Stimulated activated naive CD8-positive, alpha-beta T cell treated with anti-CD3 and anti-CD28 coated beads, Interleukin-15, amount 100 ng/mL, for 72 hours (primary cell): Measurements from ENCODE around the gene P2RY8.
"Not testable (repeated sequence)": the region's sequence is repeated elsewhere in the genome, so short reads cannot be mapped to it uniquely, and the experiment has no call there.

Source experiments
- ATAC-seq: fragments of 150-1000 bp; cut with Tn5 transposase; 2 replicates; pipeline ENCODE4 v1.10.0; 2021; ENCODE audit warnings: mild to moderate bottlenecking, moderate library complexity
- DNase-seq, 2 donors: peaks; one replicate each; pipeline ENCODE4 v3.0.0; 2021 to 2022
- H3K27ac Mint-ChIP-seq, 2 donors: one replicate each; pipeline ENCODE4 v1.8.0; 2022; ENCODE audit warnings: mild to moderate bottlenecking in 2 of 2, mixed read lengths in 2 of 2, moderate library complexity in 2 of 2
- H3K27me3 Mint-ChIP-seq: one replicate; pipeline ENCODE4 v1.8.0; 2022; ENCODE audit warnings: mixed read lengths
- H3K4me1 Mint-ChIP-seq: one replicate; pipeline ENCODE4 v1.8.0; 2022; ENCODE audit warnings: mild to moderate bottlenecking, mixed read lengths
- H3K4me3 Mint-ChIP-seq, 2 donors: one replicate each; pipeline ENCODE4 v1.8.0; 2022; ENCODE audit warnings: mild to moderate bottlenecking in 2 of 2, mixed read lengths in 2 of 2, moderate library complexity in 1 of 2
- H3K9me3 Mint-ChIP-seq, 2 donors: one replicate each; pipeline ENCODE4 v1.8.0; 2022; ENCODE audit warnings: mixed read lengths in 2 of 2

The P2RY8 gene

GRCh38 chrX:1511150-1511549 is 25.8 kb downstream of the P2RY8 start:
- H3K9me3 Mint-ChIP-seq, result peaks cover 10 to 11% of the 10 kb centered on the region in 2 donors
- H3K4me3 Mint-ChIP-seq, result no peak overlapping the region
- ATAC-seq (no peak), DNase-seq (no peak)
- H3K27ac Mint-ChIP-seq, result peak overlapping the region; percentile 11 to 75
- H3K27me3 Mint-ChIP-seq, result no peaks in the 10 kb centered on the region
- peaks cover 11% of the 10 kb centered on the region for H3K4me1 Mint-ChIP-seq

GRCh38 chrX:1507511-1508463 is 29.2 kb downstream of the P2RY8 start:
- DNase-seq (peak; percentile 39 to 82), ATAC-seq (peak; percentile 93)
- H3K27me3 Mint-ChIP-seq, result no peaks in the 10 kb centered on the region
- H3K4me1 Mint-ChIP-seq, result peaks cover 38% of the 10 kb centered on the region
- H3K27ac Mint-ChIP-seq, result peak overlapping the region; percentile 60 to 67
- H3K9me3 Mint-ChIP-seq, result no peaks in the 10 kb centered on the region
- peak overlapping the region; percentile 31 to 45 for H3K4me3 Mint-ChIP-seq

GRCh38 chrX:1506916-1507315 is 30.1 kb downstream of the P2RY8 start:
- no peaks in the 10 kb centered on the region for H3K27me3 Mint-ChIP-seq
- no peak for DNase-seq
- no peaks in the 10 kb centered on the region for H3K9me3 Mint-ChIP-seq
- H3K4me3 Mint-ChIP-seq, result no peak overlapping the region
- no peak overlapping the region for H3K27ac Mint-ChIP-seq
- ATAC-seq, result no peak
- peaks cover 44% of the 10 kb centered on the region for H3K4me1 Mint-ChIP-seq

- Mint-ChIP-seq H3K4me3 (peak overlapping the region in 1 of 2 donors; percentile 10), H3K4me1 (peaks cover 48% of the 10 kb centered on the region), H3K27me3 (no peaks in the 10 kb centered on the region), H3K9me3 (no peaks in the 10 kb centered on the region), H3K27ac (peak overlapping the region; percentile 28 to 91)
- no peak for DNase-seq
- ATAC-seq, result no peak
These were observed 34.1 kb downstream of the P2RY8 start for GRCh38 chrX:1502853-1503252.

GRCh38 chrX:1502241-1502640 is 34.7 kb downstream of the P2RY8 start:
- Mint-ChIP-seq H3K27ac (peak overlapping the region; percentile 57 to 91), H3K4me3 (no peak overlapping the region)
- DNase-seq, result no peak

GRCh38 chrX:1500701-1501624 is 36.0 kb downstream of the P2RY8 start:
- Mint-ChIP-seq H3K27ac (peak overlapping the region in 1 of 2 donors; percentile 42), H3K4me1 (peaks cover 57% of the 10 kb centered on the region), H3K4me3 (peak overlapping the region; percentile 8 to 9), H3K9me3 (no peaks in the 10 kb centered on the region), H3K27me3 (no peaks in the 10 kb centered on the region)
- DNase-seq (peak in 1 of 2 donors; percentile 56), ATAC-seq (peak; percentile 77)

More at GRCh38 chrX:1502241-1502640, 34.7 kb downstream of the P2RY8 start:
- Mint-ChIP-seq H3K4me1 (peaks cover 53% of the 10 kb centered on the region), H3K9me3 (no peaks in the 10 kb centered on the region), H3K27me3 (no peaks in the 10 kb centered on the region)
- ATAC-seq, result no peak

- Mint-ChIP-seq H3K4me3 (no peak overlapping the region), H3K4me1 (peaks cover 55% of the 10 kb centered on the region), H3K27ac (no peak overlapping the region), H3K9me3 (peaks cover 11 to 13% of the 10 kb centered on the region in 2 donors), H3K27me3 (no peaks in the 10 kb centered on the region)
- DNase-seq (peak in 1 of 2 donors; percentile 8), ATAC-seq (no peak)
These were observed 40.9 kb downstream of the P2RY8 start for GRCh38 chrX:1496076-1496475.

GRCh38 chrX:1493877-1494510 is 43.0 kb downstream of the P2RY8 start:
- peak overlapping the region in 1 of 2 donors; percentile 22 for H3K4me3 Mint-ChIP-seq
- no peak overlapping the region for H3K27ac Mint-ChIP-seq
- H3K4me1 Mint-ChIP-seq, result peaks cover 50% of the 10 kb centered on the region
- peak in 1 of 2 donors; percentile 6 for DNase-seq
- no peaks in the 10 kb centered on the region for H3K27me3 Mint-ChIP-seq
- peaks cover 12 to 15% of the 10 kb centered on the region in 2 donors for H3K9me3 Mint-ChIP-seq
- peak; percentile 25 for ATAC-seq

GRCh38 chrX:1493412-1493811 is 43.6 kb downstream of the P2RY8 start:
- ATAC-seq, result no peak
- peaks cover 53% of the 10 kb centered on the region for H3K4me1 Mint-ChIP-seq

GRCh38 chrX:1492421-1493012 is 44.5 kb downstream of the P2RY8 start:
- Mint-ChIP-seq H3K4me1 (peaks cover 56% of the 10 kb centered on the region), H3K9me3 (peaks cover 15 to 16% of the 10 kb centered on the region in 2 donors), H3K27ac (peak overlapping the region; percentile 35 to 96), H3K4me3 (peak overlapping the region in 1 of 2 donors; percentile 28), H3K27me3 (no peaks in the 10 kb centered on the region)
- DNase-seq, result peak in 1 of 2 donors; percentile 17
- peak; percentile 8 for ATAC-seq

More at GRCh38 chrX:1493412-1493811, 43.6 kb downstream of the P2RY8 start:
- Mint-ChIP-seq H3K9me3 (peaks cover 15 to 16% of the 10 kb centered on the region in 2 donors), H3K27ac (no peak overlapping the region), H3K4me3 (peak overlapping the region in 1 of 2 donors; percentile 22), H3K27me3 (no peaks in the 10 kb centered on the region)
- DNase-seq, result no peak

GRCh38 chrX:1491851-1492349 is 45.1 kb downstream of the P2RY8 start:
- no peaks in the 10 kb centered on the region for H3K27me3 Mint-ChIP-seq
- peak overlapping the region in 1 of 2 donors; percentile 28 for H3K4me3 Mint-ChIP-seq
- peaks cover 15 to 16% of the 10 kb centered on the region in 2 donors for H3K9me3 Mint-ChIP-seq
- peaks cover 60% of the 10 kb centered on the region for H3K4me1 Mint-ChIP-seq
- peak overlapping the region in 1 of 2 donors; percentile 96 for H3K27ac Mint-ChIP-seq
- DNase-seq (peak; percentile 75 to 87), ATAC-seq (peak; percentile 96)

- not testable (repeated sequence) for ATAC-seq, H3K4me3 Mint-ChIP-seq, H3K27ac Mint-ChIP-seq, DNase-seq, H3K27me3 Mint-ChIP-seq
- peaks cover 65% of the 10 kb centered on the region for H3K4me1 Mint-ChIP-seq
- H3K9me3 Mint-ChIP-seq, result peaks cover 15 to 17% of the 10 kb centered on the region in 2 donors
These were observed 45.7 kb downstream of the P2RY8 start for GRCh38 chrX:1491248-1491647.

- H3K9me3 Mint-ChIP-seq, result peaks cover 15 to 20% of the 10 kb centered on the region in 2 donors
These were observed 46.3 kb downstream of the P2RY8 start for GRCh38 chrX:1490723-1491122.

GRCh38 chrX:1489354-1489753 is 47.6 kb downstream of the P2RY8 start:
- Mint-ChIP-seq H3K9me3 (peaks cover 15 to 20% of the 10 kb centered on the region in 2 donors), H3K4me1 (peaks cover 54% of the 10 kb centered on the region)
- not testable (repeated sequence) for DNase-seq, ATAC-seq, H3K27me3 Mint-ChIP-seq, H3K4me3 Mint-ChIP-seq, H3K27ac Mint-ChIP-seq

More at GRCh38 chrX:1490723-1491122, 46.3 kb downstream of the P2RY8 start:
- H3K27me3 Mint-ChIP-seq, ATAC-seq, H3K27ac Mint-ChIP-seq, DNase-seq, H3K4me3 Mint-ChIP-seq: not testable (repeated sequence)
- H3K4me1 Mint-ChIP-seq, result peaks cover 60% of the 10 kb centered on the region
